GM19240 (cell line): ENCODE data around the gene DHX38.

ENCODE experiments used
- DNase-seq: peaks from one replicate; pipeline ENCODE4 v3.0.0; 2011; ENCODE audit warnings: low spot score; ENCODE audit not compliant: insufficient read length

Gene DHX38

GRCh38 chr16:72162105-72162692, 68.6 kb downstream of the DHX38 start:
- no peak for DNase-seq
